K562 (cell line): ENCODE data around the gene GULP1. TPM values are rescaled to one million over a fixed set of nuclear protein-coding genes. Genes with fewer than 3 reads are reported as not detected.

Source experiments
- ATAC-seq: fragments of 200-7000 bp; cut with Tn5 transposase; 3 replicates; pipeline ENCODE4 v1.9.1; 2020; ENCODE audit warnings: moderate library complexity
- BruUV-seq: library from RNA; stranded (reverse); fragments of 400-500 nt; replicated peaks from 2 replicates; lab custom pipeline; 2021; lab: Mats Ljungman, UMichigan
- CTCF ChIA-PET: fragments of 300-600 bp; formaldehyde crosslinking; extraction: SDS; loops from one replicate; lab custom pipeline; 2021; ENCODE audit warnings: low intra/inter-chr PET ratio; lab: Yijun Ruan, JAX
- POLR2A ChIA-PET: fragments of 300-600, 350-650 bp; sonication (Branson Sonifier 250); formaldehyde crosslinking; extraction: SDS; loops from one replicate; lab custom pipeline; 2021; ENCODE audit warnings: antibody characterized with exemption, inconsistent platforms; lab: Yijun Ruan, JAX
- DNase-seq, 4 experiments: peaks; one replicate each; pipeline versions ENCODE4 v3.0.0 to v3.0.0-alpha.2; 2011 to 2018; ENCODE audit warnings: low spot score in 3 of 4, mixed read lengths in 3 of 4; ENCODE audit errors: extremely low read depth in 1 of 4
- FAIRE-seq: peaks from 2 replicates; lab custom pipeline; 2011; peaks lifted over from hg19 to GRCh38; lab: Jason Lieb, UNC
- H2AFZ ChIP-seq: 2 replicates; pipeline ENCODE4 v1.6.0; 2011; ENCODE audit warnings: low read depth, low read length, control low read depth, inconsistent platforms
- H3K27ac ChIP-seq: fragments of 200-600 bp; 3 replicates; pipeline ENCODE4 v1.8.0; 2011; ENCODE audit warnings: low read depth, mild to moderate bottlenecking, control low read depth, inconsistent platforms, low read length, moderate library complexity, mixed read lengths; ENCODE audit errors: extremely low read depth
- H3K27me3 ChIP-seq, 2 experiments: fragments of 300-600 bp in 1 of 2; 2 replicates in 1 of 2; 3 replicates in 1 of 2; pipeline versions ENCODE4 v1.6.0 to v1.8.0; 2011; ENCODE audit warnings: inconsistent platforms in 2 of 2, low read length in 2 of 2, mild to moderate bottlenecking in 1 of 2, mixed read lengths in 1 of 2, moderate library complexity in 1 of 2; ENCODE audit not compliant: control insufficient read depth in 2 of 2, insufficient read depth in 2 of 2
- H3K36me3 ChIP-seq: fragments of 300-600 bp; 3 replicates; pipeline ENCODE4 v1.8.0; 2011; ENCODE audit warnings: mild to moderate bottlenecking, low read length, inconsistent platforms; ENCODE audit not compliant: control insufficient read depth, insufficient read depth
- H3K4me1 ChIP-seq, 2 experiments: fragments of 200-600 bp in 1 of 2; replicated peaks in 1 of 2; 2 replicates in 1 of 2; 3 replicates in 1 of 2; pipeline versions ENCODE4 v1.5.1 to v1.8.0; 2011; ENCODE audit warnings: inconsistent platforms in 2 of 2, low read length in 2 of 2, mild to moderate bottlenecking in 1 of 2, mixed read lengths in 1 of 2, moderate library complexity in 1 of 2; ENCODE audit not compliant: control insufficient read depth in 2 of 2, insufficient read depth in 2 of 2
- H3K4me2 ChIP-seq: 2 replicates; pipeline ENCODE4 v1.6.1; 2011; ENCODE audit warnings: low read length, control low read depth, inconsistent platforms, mixed read lengths; ENCODE audit not compliant: insufficient read depth
- H3K4me3 ChIP-seq: fragments of 200-600 bp; sonication (generic), shearing (Covaris generic); 2 replicates; pipeline ENCODE4 v1.5.1; 2016; ENCODE audit warnings: control low read depth, inconsistent platforms
- H3K79me2 ChIP-seq: fragments of 200-600 bp; 3 replicates; pipeline ENCODE4 v1.8.0; 2011; ENCODE audit warnings: low read length, inconsistent platforms; ENCODE audit not compliant: control insufficient read depth, insufficient read depth
- H3K9ac ChIP-seq, 2 experiments: 2 replicates each; pipeline versions ENCODE4 v1.6.0 to v1.6.1; 2011; ENCODE audit warnings: low read depth in 2 of 2, low read length in 2 of 2, control low read depth in 1 of 2, inconsistent platforms in 1 of 2, mild to moderate bottlenecking in 1 of 2, mixed read lengths in 1 of 2; ENCODE audit not compliant: insufficient read depth in 1 of 2
- H3K9me1 ChIP-seq: one replicate; pipeline ENCODE4 v1.6.0; 2011; ENCODE audit warnings: inconsistent platforms, mild to moderate bottlenecking, low read length, moderate library complexity; ENCODE audit not compliant: control insufficient read depth, insufficient read depth
- H3K9me3 ChIP-seq: replicated peaks from 2 replicates; pipeline ENCODE4 v1.5.1; 2011; ENCODE audit warnings: low read depth, low read length, inconsistent platforms; ENCODE audit not compliant: control insufficient read depth, insufficient read depth
- H4K20me1 ChIP-seq: replicated peaks from 2 replicates; pipeline ENCODE4 v1.6.1; 2011; ENCODE audit warnings: low read length, inconsistent platforms, mixed read lengths; ENCODE audit not compliant: control insufficient read depth, insufficient read depth
- ARID4B ChIP-seq: sonication (generic); formaldehyde crosslinking; IDR thresholded peaks from 2 replicates; pipeline ENCODE4 v1.8.0; 2022; ENCODE audit warnings: mild to moderate bottlenecking, missing genetic modification reagents
- GABPB2 ChIP-seq: fragments of 250-450 bp; sonication (Bioruptor Pico); conservative IDR thresholded peaks from 2 replicates; pipeline ENCODE4 v1.5.1; 2021; ENCODE audit warnings: mild to moderate bottlenecking
- KDM2B ChIP-seq: fragments of 250-450 bp; sonication (Bioruptor Pico); IDR thresholded peaks from 2 replicates; pipeline ENCODE4 v1.8.0; 2021; ENCODE audit warnings: mild to moderate bottlenecking, moderate library complexity
- NRF1 ChIP-seq, 2 experiments: fragments of 450-650 bp; IDR thresholded peaks in 1 of 2; conservative IDR thresholded peaks in 1 of 2; 2 replicates each; pipeline ENCODE4 v1.6.1; 2014; ENCODE audit warnings: mild to moderate bottlenecking in 2 of 2
- PCBP2 ChIP-seq: fragments of 200-400 bp; formaldehyde crosslinking; IDR thresholded peaks from 2 replicates; pipeline ENCODE4 v1.6.1; 2018; ENCODE audit warnings: low read length, low read depth, mild to moderate bottlenecking, moderate library complexity; ENCODE audit not compliant: poor library complexity, severe bottlenecking
- ZNF12 ChIP-seq: sonication (generic); formaldehyde crosslinking; IDR thresholded peaks from 2 replicates; pipeline ENCODE4 v1.4.0; 2020; ENCODE audit warnings: mild to moderate bottlenecking, missing genetic modification reagents
- WGBS: fragments of 100-300 bp; shearing (Covaris generic); methylation state at CpG from one replicate; pipeline ENCODE4 v1.1.6; 2016; ENCODE audit warnings: low coverage, mixed read lengths; ENCODE audit not compliant: insufficient coverage; ENCODE audit errors: missing lambda C conversion rate; 5-methylcytosine and 5-hydroxymethylcytosine counted together
- in situ Hi-C: fragments of 300-500 bp; cut with MboI; formaldehyde crosslinking; loops from 4 replicates; pipeline ENCODE4 v1.15.0; 2018; ENCODE audit warnings: inconsistent platforms, mixed read lengths
- intact Hi-C: fragments of 100-400 bp; cut with micrococcal nuclease; formaldehyde crosslinking; loops from 2 replicates; pipeline ENCODE4 v1.14.2; 2022
- polyA plus RNA-seq, 8 experiments: library from polyadenylated mRNA; depleted of rRNA in 4 of 8; stranded (reverse) in 5 of 8; unstranded in 3 of 8; fragments of >200 nt; fragmentation: Nextera tagmentation in 2 of 8; fragmentation: Illumina TruSeq in 1 of 8; extraction: Ambion mirVana in 2 of 8; extraction: Trizol in 1 of 8; gene quantifications; 2 replicates each; pipeline versions ENCODE4 v1.2.1 to v1.2.3, GENCODE V29; 2011 to 2014; ENCODE audit warnings: inconsistent platforms in 1 of 8, missing spikeins in 1 of 8
- total RNA-seq, 7 experiments: library from RNA; depleted of rRNA in 6 of 7; stranded (reverse); fragments of >200 nt in 6 of 7; fragmentation: Illumina TruSeq in 2 of 7; extraction: Trizol in 2 of 7; gene quantifications; 2 replicates each; pipeline versions ENCODE4 v1.2.1 to v1.2.3, GENCODE V29; 2011 to 2021; ENCODE audit warnings: low replicate concordance in 1 of 7
- TF ChIP-seq, protein P1 (sequence below): fragments of 200-800 bp; sonication (Bioruptor generic); IDR thresholded peaks from 2 replicates; pipeline ENCODE4 v1.6.1; 2016; ENCODE audit warnings: missing genetic modification characterization, missing compliant biosample characterization

The GULP1 gene
- total and polyA plus RNA-seq, 9 of the 15 experiments (the other 6 are each of a cell fraction or from before 2014, with no cell fraction given) = 8.5 to 25.3 (median 19.5) TPM

- in situ Hi-C loops (no loop called here), intact Hi-C loops (no loop called here)
- Histone ChIP-seq H3K79me2 (no peaks in the 10 kb centered on the region), H3K9me3 (no peaks in the 10 kb centered on the region), H3K27ac (no peak overlapping the region), H3K9me1 (no peaks in the 10 kb centered on the region), H3K36me3 (no peaks in the 10 kb centered on the region), H3K27me3 (no peaks in the 10 kb centered on the region), H4K20me1 (no peaks in the 10 kb centered on the region), H3K4me3 (no peak overlapping the region), H3K9ac (no peak overlapping the region), H3K4me1 (no peaks in the 10 kb centered on the region), H2AFZ (no peak overlapping the region), H3K4me2 (no peak overlapping the region)
- BruUV-seq = no TSS peak
- 0% methylated on average over 3 of the region's 4 CpGs for WGBS
- ATAC-seq (no peak), DNase-seq (no peak), FAIRE-seq (no peak)
- POLR2A ChIA-PET = no interaction called here
- CTCF ChIA-PET = no interaction called here
- TF ChIP-seq KDM2B (no peak), ARID4B (CRISPR knock-in tag) (no peak), NRF1 (conservative IDR thresholded peaks at IDR 0.05 in 1 of 2, IDR thresholded peaks at IDR 0.05 in 1 of 2) (no peak), PCBP2 (no peak), GABPB2 (CRISPR knock-in tag) (no peak), ZNF12 (no peak)
- TF ChIP-seq, protein P1, sequence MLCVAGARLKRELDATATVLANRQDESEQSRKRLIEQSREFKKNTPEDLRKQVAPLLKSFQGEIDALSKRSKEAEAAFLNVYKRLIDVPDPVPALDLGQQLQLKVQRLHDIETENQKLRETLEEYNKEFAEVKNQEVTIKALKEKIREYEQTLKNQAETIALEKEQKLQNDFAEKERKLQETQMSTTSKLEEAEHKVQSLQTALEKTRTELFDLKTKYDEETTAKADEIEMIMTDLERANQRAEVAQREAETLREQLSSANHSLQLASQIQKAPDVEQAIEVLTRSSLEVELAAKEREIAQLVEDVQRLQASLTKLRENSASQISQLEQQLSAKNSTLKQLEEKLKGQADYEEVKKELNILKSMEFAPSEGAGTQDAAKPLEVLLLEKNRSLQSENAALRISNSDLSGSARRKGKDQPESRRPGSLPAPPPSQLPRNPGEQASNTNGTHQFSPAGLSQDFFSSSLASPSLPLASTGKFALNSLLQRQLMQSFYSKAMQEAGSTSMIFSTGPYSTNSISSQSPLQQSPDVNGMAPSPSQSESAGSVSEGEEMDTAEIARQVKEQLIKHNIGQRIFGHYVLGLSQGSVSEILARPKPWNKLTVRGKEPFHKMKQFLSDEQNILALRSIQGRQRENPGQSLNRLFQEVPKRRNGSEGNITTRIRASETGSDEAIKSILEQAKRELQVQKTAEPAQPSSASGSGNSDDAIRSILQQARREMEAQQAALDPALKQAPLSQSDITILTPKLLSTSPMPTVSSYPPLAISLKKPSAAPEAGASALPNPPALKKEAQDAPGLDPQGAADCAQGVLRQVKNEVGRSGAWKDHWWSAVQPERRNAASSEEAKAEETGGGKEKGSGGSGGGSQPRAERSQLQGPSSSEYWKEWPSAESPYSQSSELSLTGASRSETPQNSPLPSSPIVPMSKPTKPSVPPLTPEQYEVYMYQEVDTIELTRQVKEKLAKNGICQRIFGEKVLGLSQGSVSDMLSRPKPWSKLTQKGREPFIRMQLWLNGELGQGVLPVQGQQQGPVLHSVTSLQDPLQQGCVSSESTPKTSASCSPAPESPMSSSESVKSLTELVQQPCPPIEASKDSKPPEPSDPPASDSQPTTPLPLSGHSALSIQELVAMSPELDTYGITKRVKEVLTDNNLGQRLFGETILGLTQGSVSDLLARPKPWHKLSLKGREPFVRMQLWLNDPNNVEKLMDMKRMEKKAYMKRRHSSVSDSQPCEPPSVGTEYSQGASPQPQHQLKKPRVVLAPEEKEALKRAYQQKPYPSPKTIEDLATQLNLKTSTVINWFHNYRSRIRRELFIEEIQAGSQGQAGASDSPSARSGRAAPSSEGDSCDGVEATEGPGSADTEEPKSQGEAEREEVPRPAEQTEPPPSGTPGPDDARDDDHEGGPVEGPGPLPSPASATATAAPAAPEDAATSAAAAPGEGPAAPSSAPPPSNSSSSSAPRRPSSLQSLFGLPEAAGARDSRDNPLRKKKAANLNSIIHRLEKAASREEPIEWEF = no peak
These were observed 337.5 kb downstream of the GULP1 start for GRCh38 chr2:188628989-188629752.
